Measurements from ENCODE around the gene CSDE1.

CSDE1 gene

GRCh38 chr1:114729782-114730181 is 28.0 kb downstream of the CSDE1 start:
- TF ChIP-seq POLR2A (IDR thresholded peaks at IDR 0.05; ENCODE audit: low read length) (no peak), GATA1 (IDR thresholded peaks at IDR 0.05; ENCODE audit: low read depth, low read length) (no peak)

GRCh38 chr1:114728553-114728952 is 29.2 kb downstream of the CSDE1 start:
- no peak for TF ChIP-seq POLR2A (IDR thresholded peaks at IDR 0.05; ENCODE audit: low read length)
- no peak for TF ChIP-seq GATA1 (IDR thresholded peaks at IDR 0.05; ENCODE audit: low read depth, low read length)
- no peak for DNase-seq

More at GRCh38 chr1:114729782-114730181, 28.0 kb downstream of the CSDE1 start:
- DNase-seq: no peak

GRCh38 chr1:114725230-114725629 is 32.6 kb downstream of the CSDE1 start:
- TF ChIP-seq GATA1 (IDR thresholded peaks at IDR 0.05; ENCODE audit: low read depth, low read length): no peak
- no peak for TF ChIP-seq POLR2A (IDR thresholded peaks at IDR 0.05; ENCODE audit: low read length)
- no peak for DNase-seq

GRCh38 chr1:114723915-114724314 is 33.9 kb downstream of the CSDE1 start:
- TF ChIP-seq POLR2A (IDR thresholded peaks at IDR 0.05; ENCODE audit: low read length): no peak
- no peak for TF ChIP-seq GATA1 (IDR thresholded peaks at IDR 0.05; ENCODE audit: low read depth, low read length)
- no peak for DNase-seq

- no peak for TF ChIP-seq POLR2A (IDR thresholded peaks at IDR 0.05; ENCODE audit: low read length)
- no peak for TF ChIP-seq GATA1 (IDR thresholded peaks at IDR 0.05; ENCODE audit: low read depth, low read length)
- DNase-seq: no peak
These were observed 34.3 kb downstream of the CSDE1 start for GRCh38 chr1:114723457-114723856.

GRCh38 chr1:114720492-114720891 is 37.3 kb downstream of the CSDE1 start:
- no peak for DNase-seq
- TF ChIP-seq GATA1 (IDR thresholded peaks at IDR 0.05; ENCODE audit: low read depth, low read length): no peak
- no peak for TF ChIP-seq POLR2A (IDR thresholded peaks at IDR 0.05; ENCODE audit: low read length)

GRCh38 chr1:114719424-114719787 is 38.4 kb downstream of the CSDE1 start:
- DNase-seq: no peak
- TF ChIP-seq POLR2A (IDR thresholded peaks at IDR 0.05; ENCODE audit: low read length) (no peak), GATA1 (IDR thresholded peaks at IDR 0.05; ENCODE audit: low read depth, low read length) (no peak)

GRCh38 chr1:114718661-114719423 is 38.9 kb downstream of the CSDE1 start:
- TF ChIP-seq POLR2A (IDR thresholded peaks at IDR 0.05; ENCODE audit: low read length) (no peak), GATA1 (IDR thresholded peaks at IDR 0.05; ENCODE audit: low read depth, low read length) (no peak)
- DNase-seq: peak in 1 of 2 experiments; percentile 6

- peak; percentile 95 to 96 for DNase-seq
- TF ChIP-seq POLR2A (IDR thresholded peaks at IDR 0.05; ENCODE audit: low read length) (peak; percentile 83), GATA1 (IDR thresholded peaks at IDR 0.05; ENCODE audit: low read depth, low read length) (no peak)
These were observed 41.2 kb downstream of the CSDE1 start, which contains the start of gene NRAS for GRCh38 chr1:114716304-114717170. TSS of gene NRAS (minus strand) at chr1:114716771. CDS start at chr1:114716160, 611 bp downstream.

GRCh38 chr1:114715952-114716303 is 41.9 kb downstream of the CSDE1 start:
- DNase-seq: no peak
- TF ChIP-seq GATA1 (IDR thresholded peaks at IDR 0.05; ENCODE audit: low read depth, low read length): no peak
- no peak for TF ChIP-seq POLR2A (IDR thresholded peaks at IDR 0.05; ENCODE audit: low read length)

GRCh38 chr1:114712977-114713376 is 44.8 kb downstream of the CSDE1 start:
- DNase-seq: no peak
- TF ChIP-seq GATA1 (IDR thresholded peaks at IDR 0.05; ENCODE audit: low read depth, low read length) (no peak), POLR2A (IDR thresholded peaks at IDR 0.05; ENCODE audit: low read length) (no peak)

GRCh38 chr1:114710360-114710759 is 47.4 kb downstream of the CSDE1 start:
- DNase-seq: no peak
- TF ChIP-seq POLR2A (IDR thresholded peaks at IDR 0.05; ENCODE audit: low read length) (no peak), GATA1 (IDR thresholded peaks at IDR 0.05; ENCODE audit: low read depth, low read length) (no peak)

- TF ChIP-seq POLR2A (IDR thresholded peaks at IDR 0.05; ENCODE audit: low read length): no peak
- TF ChIP-seq GATA1 (IDR thresholded peaks at IDR 0.05; ENCODE audit: low read depth, low read length): no peak
- no peak for DNase-seq
These were observed 50.2 kb downstream of the CSDE1 start for GRCh38 chr1:114707604-114708003.

- no peak for DNase-seq
These were observed 54.5 kb downstream of the CSDE1 start for GRCh38 chr1:114703242-114703641.

More at GRCh38 chr1:114703242-114703641, 54.5 kb downstream of the CSDE1 start:
- TF ChIP-seq POLR2A (IDR thresholded peaks at IDR 0.05; ENCODE audit: low read length) (no peak), GATA1 (IDR thresholded peaks at IDR 0.05; ENCODE audit: low read depth, low read length) (no peak)

Measured in erythroblast (primary cell).